PFSK-1 (cell line): ENCODE data around the gene ZNF609.

Experiments
- POLR2AphosphoS5 ChIP-seq: IDR thresholded peaks from 2 replicates; pipeline ENCODE4 v1.6.1; 2012; ENCODE audit warnings: low read depth, mild to moderate bottlenecking, control low read depth, low read length, moderate library complexity
- TAF1 ChIP-seq: IDR thresholded peaks from 2 replicates; pipeline ENCODE4 v1.6.1; 2012; ENCODE audit warnings: low read length, control low read depth, borderline replicate concordance; ENCODE audit not compliant: insufficient read depth
- TF ChIP-seq, protein P1 (sequence below), 2 experiments: IDR thresholded peaks; 2 replicates each; pipeline versions ENCODE4 v1.6.1 to v1.8.0; 2011 to 2012; ENCODE audit warnings: low read depth in 2 of 2, low read length in 2 of 2, control low read depth in 1 of 2, inconsistent platforms in 1 of 2, mild to moderate bottlenecking in 1 of 2, moderate library complexity in 1 of 2; ENCODE audit not compliant: insufficient read depth in 1 of 2

DNA sequence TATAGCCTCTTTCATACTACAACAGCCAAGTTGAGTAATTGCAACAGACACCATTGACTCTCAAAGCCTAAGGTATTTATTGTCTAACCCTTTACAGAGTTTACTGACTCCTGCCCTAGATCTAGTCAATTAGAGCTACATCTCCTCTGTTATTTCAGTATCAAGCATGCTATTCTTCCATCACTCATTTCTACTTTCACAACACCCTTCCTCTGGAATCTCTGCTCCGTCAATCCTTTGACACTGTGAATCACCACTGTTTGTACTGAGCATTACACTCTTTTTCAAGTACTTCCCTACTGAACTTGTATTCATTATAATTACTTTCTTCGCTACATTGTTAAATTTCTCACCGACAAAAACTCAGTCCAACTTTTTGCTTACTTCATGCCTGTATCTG lies 121.8 kb downstream of the ZNF609 start:
- TF ChIP-seq POLR2AphosphoS5 (no peak), TAF1 (no peak)
- TF ChIP-seq, protein P1, sequence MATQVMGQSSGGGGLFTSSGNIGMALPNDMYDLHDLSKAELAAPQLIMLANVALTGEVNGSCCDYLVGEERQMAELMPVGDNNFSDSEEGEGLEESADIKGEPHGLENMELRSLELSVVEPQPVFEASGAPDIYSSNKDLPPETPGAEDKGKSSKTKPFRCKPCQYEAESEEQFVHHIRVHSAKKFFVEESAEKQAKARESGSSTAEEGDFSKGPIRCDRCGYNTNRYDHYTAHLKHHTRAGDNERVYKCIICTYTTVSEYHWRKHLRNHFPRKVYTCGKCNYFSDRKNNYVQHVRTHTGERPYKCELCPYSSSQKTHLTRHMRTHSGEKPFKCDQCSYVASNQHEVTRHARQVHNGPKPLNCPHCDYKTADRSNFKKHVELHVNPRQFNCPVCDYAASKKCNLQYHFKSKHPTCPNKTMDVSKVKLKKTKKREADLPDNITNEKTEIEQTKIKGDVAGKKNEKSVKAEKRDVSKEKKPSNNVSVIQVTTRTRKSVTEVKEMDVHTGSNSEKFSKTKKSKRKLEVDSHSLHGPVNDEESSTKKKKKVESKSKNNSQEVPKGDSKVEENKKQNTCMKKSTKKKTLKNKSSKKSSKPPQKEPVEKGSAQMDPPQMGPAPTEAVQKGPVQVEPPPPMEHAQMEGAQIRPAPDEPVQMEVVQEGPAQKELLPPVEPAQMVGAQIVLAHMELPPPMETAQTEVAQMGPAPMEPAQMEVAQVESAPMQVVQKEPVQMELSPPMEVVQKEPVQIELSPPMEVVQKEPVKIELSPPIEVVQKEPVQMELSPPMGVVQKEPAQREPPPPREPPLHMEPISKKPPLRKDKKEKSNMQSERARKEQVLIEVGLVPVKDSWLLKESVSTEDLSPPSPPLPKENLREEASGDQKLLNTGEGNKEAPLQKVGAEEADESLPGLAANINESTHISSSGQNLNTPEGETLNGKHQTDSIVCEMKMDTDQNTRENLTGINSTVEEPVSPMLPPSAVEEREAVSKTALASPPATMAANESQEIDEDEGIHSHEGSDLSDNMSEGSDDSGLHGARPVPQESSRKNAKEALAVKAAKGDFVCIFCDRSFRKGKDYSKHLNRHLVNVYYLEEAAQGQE (IDR thresholded peaks at IDR 0.05; ENCODE audit: insufficient read depth in 1 of 2, low read depth in 2 of 2, low read length in 2 of 2) = no peak
